GM12891 (cell line): ENCODE data around the gene IL2RG.

Source experiments
- POLR2A ChIP-seq: IDR thresholded peaks from 2 replicates; pipeline ENCODE4 v1.6.1; 2011; ENCODE audit warnings: low read depth, low read length, control low read depth
- SPI1 ChIP-seq: IDR thresholded peaks from 2 replicates; pipeline ENCODE4 v1.6.1; 2011; ENCODE audit warnings: low read depth, low read length, control low read depth

DNA sequence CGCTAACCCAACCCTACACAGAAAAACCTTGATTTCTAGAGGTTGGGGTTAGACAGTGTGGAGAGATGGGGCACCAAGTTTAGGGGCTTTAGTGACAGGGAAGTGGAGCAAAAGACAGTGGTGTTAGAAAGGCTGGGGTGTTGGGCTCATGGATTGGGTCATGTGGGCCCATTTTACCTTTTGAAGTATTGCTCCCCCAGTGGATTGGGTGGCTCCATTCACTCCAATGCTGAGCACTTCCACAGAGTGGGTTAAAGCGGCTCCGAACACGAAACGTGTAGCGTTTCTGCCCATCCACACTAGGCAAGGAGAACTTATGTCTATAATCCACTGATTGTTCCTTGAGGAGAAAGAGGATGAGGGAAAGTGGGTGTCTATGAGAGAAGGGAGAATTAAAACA lies 2.3 kb downstream of the IL2RG start:
- TF ChIP-seq POLR2A: no peak
- TF ChIP-seq SPI1: no peak
